Type B pancreatic cell (in vitro differentiated cells): Measurements from ENCODE around the gene PSME1. TPM values are rescaled to one million over a fixed set of nuclear protein-coding genes. Genes with fewer than 3 reads are reported as not detected.

ENCODE experiments used
- DNase-seq: peaks from one replicate; pipeline ENCODE4 v3.0.0; 2021; ENCODE audit warnings: mixed read lengths; ENCODE audit not compliant: unreplicated experiment; ENCODE audit errors: extremely low spot score
- H3K27ac Mint-ChIP-seq: 2 replicates; pipeline ENCODE4 v1.8.0; 2021; ENCODE audit warnings: mild to moderate bottlenecking, mixed read lengths
- H3K27me3 Mint-ChIP-seq: 2 replicates; pipeline ENCODE4 v1.8.0; 2021; ENCODE audit warnings: mixed read lengths
- H3K36me3 Mint-ChIP-seq: 2 replicates; pipeline ENCODE4 v1.8.0; 2021; ENCODE audit warnings: mixed read lengths
- H3K4me1 Mint-ChIP-seq: one replicate; pipeline ENCODE4 v1.8.0; 2021; ENCODE audit warnings: mixed read lengths; ENCODE audit not compliant: unreplicated experiment
- H3K4me3 Mint-ChIP-seq: 2 replicates; pipeline ENCODE4 v1.8.0; 2021; ENCODE audit warnings: mild to moderate bottlenecking, mixed read lengths
- H3K9me3 Mint-ChIP-seq: 2 replicates; pipeline ENCODE4 v1.8.0; 2021; ENCODE audit warnings: mixed read lengths
- total RNA-seq: library from RNA; stranded (reverse); gene quantifications from 2 replicates; pipeline ENCODE4 v1.2.1, GENCODE V29; 2021; ENCODE audit warnings: low replicate concordance
- TF ChIP-seq, protein P1 (sequence below): fragments of 200-600 bp; sonication (generic); conservative IDR thresholded peaks from 2 replicates; pipeline ENCODE4 v1.5.0; 2021; ENCODE audit warnings: antibody characterized with exemption, mild to moderate bottlenecking

Gene PSME1
- total RNA-seq, 1 donor from 2014 or later, result 142 TPM

DNA sequence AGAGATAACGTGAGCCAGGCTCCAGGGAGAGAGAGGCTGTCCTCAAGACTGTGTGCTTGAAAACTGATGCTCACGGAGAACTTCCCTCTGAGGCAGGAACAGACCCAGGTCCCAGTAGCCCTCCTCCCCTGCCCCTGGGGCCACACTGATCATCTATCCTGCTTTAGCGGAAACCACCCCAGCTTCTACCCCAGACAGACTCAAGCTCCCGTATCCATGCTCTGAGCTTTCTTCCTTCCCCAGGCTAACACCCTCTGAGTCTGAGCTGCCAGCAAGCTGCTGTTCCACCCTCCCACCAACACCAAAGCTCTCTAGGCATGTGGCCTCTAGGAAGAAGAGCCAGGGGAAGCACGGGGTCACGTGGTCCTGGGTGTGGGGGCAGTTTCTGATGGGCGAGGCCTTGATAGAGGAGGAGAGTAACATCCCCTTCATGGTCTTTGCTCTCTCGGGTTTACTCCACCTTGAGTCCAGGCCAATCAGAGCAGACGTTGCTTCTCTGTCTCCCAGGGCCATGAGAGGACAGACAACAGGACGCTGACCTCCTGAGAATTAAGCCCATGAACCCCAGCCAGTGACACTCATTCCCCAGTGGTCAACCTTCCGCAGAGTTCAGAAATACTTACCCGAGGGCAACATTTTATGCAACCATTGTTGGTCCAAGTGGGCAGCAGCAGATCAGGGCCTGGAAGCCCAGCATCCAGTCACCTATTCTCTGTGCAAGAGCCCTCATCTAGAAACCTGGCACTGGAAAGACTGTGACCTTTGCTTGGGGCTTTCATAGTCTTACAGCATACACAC is 40.5 kb upstream of the PSME1 start:
- Mint-ChIP-seq H3K36me3 (peaks cover 5% of the 10 kb centered on the region), H3K4me1 (peaks cover 28% of the 10 kb centered on the region), H3K27ac (peak overlapping the region; percentile 86), H3K4me3 (peak overlapping the region; percentile 95), H3K27me3 (no peaks in the 10 kb centered on the region), H3K9me3 (no peaks in the 10 kb centered on the region)
- DNase-seq, result no peak
- TF ChIP-seq, protein P1, sequence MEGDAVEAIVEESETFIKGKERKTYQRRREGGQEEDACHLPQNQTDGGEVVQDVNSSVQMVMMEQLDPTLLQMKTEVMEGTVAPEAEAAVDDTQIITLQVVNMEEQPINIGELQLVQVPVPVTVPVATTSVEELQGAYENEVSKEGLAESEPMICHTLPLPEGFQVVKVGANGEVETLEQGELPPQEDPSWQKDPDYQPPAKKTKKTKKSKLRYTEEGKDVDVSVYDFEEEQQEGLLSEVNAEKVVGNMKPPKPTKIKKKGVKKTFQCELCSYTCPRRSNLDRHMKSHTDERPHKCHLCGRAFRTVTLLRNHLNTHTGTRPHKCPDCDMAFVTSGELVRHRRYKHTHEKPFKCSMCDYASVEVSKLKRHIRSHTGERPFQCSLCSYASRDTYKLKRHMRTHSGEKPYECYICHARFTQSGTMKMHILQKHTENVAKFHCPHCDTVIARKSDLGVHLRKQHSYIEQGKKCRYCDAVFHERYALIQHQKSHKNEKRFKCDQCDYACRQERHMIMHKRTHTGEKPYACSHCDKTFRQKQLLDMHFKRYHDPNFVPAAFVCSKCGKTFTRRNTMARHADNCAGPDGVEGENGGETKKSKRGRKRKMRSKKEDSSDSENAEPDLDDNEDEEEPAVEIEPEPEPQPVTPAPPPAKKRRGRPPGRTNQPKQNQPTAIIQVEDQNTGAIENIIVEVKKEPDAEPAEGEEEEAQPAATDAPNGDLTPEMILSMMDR, result no peak

DNA sequence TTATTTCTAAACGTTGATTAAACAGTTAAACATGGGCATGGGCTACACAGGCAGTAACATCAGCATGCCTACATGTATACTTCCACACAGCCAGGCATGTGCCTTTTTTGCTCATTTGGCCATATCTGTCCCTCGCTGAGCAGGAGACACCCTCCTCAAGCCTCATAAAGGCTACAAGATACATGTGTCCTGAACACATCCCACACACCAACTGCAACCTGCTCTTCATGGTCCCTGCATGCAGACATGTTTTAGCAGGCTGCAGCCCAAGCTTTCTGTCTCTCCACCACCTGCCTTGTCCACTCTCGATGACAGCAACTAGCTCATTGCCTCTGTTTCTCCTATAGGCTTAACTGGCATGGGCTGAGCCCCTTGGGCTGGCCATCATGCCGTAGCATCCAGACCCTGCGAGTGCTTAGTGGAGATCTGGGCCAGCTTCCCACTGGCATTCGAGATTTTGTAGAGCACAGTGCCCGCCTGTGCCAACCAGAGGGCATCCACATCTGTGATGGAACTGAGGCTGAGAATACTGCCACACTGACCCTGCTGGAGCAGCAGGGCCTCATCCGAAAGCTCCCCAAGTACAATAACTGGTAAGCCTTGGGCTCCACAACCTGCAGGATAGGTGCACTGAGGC is 39.3 kb upstream of the PSME1 start:
- Mint-ChIP-seq H3K4me3 (peak overlapping the region; percentile 69), H3K4me1 (peaks cover 24% of the 10 kb centered on the region), H3K27ac (no peak overlapping the region), H3K9me3 (no peaks in the 10 kb centered on the region), H3K36me3 (peaks cover 5% of the 10 kb centered on the region), H3K27me3 (no peaks in the 10 kb centered on the region)
- no peak for DNase-seq
- TF ChIP-seq, protein P1, result no peak

DNA sequence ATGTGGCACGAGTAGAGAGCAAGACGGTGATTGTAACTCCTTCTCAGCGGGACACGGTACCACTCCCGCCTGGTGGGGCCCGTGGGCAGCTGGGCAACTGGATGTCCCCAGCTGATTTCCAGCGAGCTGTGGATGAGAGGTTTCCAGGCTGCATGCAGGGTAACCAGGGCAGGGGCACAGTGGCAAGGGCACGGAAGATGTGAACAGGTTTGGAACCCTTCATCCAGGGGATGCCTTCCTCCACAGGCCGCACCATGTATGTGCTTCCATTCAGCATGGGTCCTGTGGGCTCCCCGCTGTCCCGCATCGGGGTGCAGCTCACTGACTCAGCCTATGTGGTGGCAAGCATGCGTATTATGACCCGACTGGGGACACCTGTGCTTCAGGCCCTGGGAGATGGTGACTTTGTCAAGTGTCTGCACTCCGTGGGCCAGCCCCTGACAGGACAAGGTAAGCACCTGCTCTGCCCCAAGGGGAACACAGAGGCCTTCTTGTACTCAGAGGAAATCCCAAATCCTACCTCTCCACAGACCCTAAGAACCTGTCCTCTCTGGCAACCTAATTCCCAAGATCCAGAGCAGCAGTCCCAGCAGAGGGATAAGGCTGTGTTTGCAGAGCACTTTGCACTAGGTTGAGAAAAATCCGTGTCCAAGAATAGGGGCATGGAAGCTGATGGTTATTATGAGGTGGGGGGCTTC is 37.6 kb upstream of the PSME1 start:
- H3K4me1 Mint-ChIP-seq, result peaks cover 18% of the 10 kb centered on the region
- H3K27ac Mint-ChIP-seq, result no peak overlapping the region
- H3K36me3 Mint-ChIP-seq, result peaks cover 9% of the 10 kb centered on the region
- TF ChIP-seq, protein P1, result no peak
- H3K4me3 Mint-ChIP-seq, result no peak overlapping the region
- H3K9me3 Mint-ChIP-seq, result no peaks in the 10 kb centered on the region
- no peaks in the 10 kb centered on the region for H3K27me3 Mint-ChIP-seq
- no peak for DNase-seq

DNA sequence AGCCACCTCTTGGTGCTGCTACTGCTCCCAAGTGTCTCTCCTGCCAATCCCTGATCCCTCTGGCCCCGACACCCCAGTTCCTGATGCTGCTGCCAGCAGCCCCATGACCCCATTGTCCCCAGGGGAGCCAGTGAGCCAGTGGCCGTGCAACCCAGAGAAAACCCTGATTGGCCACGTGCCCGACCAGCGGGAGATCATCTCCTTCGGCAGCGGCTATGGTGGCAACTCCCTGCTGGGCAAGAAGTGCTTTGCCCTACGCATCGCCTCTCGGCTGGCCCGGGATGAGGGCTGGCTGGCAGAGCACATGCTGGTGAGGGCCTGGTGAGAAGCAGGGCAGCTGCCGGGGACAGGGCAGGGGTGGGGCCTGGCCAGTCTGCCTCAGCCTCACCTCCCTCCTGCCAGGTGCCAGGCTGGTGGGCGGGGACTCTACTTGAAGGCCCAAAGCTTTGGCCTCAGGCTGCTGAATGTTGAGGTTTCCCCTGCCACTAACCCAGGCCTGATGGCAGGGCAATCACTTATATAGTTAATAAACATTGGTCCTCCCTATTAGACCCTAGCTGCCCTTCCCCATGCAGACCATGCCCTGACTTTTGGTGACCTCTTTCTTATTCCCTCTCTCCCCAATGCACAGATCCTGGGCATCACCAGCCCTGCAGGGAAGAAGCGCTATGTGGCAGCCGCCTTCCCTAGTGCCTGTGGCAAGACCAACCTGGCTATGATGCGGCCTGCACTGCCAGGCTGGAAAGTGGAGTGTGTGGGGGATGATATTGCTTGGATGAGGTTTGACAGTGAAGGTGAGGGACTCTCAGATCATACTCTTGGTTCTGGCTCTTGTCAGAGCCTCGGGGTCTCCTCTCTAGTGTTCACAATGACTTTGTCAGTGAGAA is 36.8 kb upstream of the PSME1 start:
- Mint-ChIP-seq H3K36me3 (peaks cover 9% of the 10 kb centered on the region), H3K4me3 (no peak overlapping the region)

More for the DNA sequence above, 36.8 kb upstream of the PSME1 start:
- Mint-ChIP-seq H3K27ac (no peak overlapping the region), H3K4me1 (peaks cover 14% of the 10 kb centered on the region), H3K9me3 (no peaks in the 10 kb centered on the region), H3K27me3 (no peaks in the 10 kb centered on the region)
- TF ChIP-seq, protein P1, result no peak
- DNase-seq, result no peak
